GM21576 (cell line): ENCODE data around the gene HTATSF1.
A peak's percentile ranks its signal among the peaks of the same experiment; 100 is the strongest.

Source experiments
- ATAC-seq: cut with Tn5 transposase; IDR thresholded peaks from one replicate; pipeline ENCODE4 v1.9.1; 2021; ENCODE audit warnings: mild to moderate bottlenecking, moderate library complexity; ENCODE audit not compliant: unreplicated experiment

Gene HTATSF1, protein sequence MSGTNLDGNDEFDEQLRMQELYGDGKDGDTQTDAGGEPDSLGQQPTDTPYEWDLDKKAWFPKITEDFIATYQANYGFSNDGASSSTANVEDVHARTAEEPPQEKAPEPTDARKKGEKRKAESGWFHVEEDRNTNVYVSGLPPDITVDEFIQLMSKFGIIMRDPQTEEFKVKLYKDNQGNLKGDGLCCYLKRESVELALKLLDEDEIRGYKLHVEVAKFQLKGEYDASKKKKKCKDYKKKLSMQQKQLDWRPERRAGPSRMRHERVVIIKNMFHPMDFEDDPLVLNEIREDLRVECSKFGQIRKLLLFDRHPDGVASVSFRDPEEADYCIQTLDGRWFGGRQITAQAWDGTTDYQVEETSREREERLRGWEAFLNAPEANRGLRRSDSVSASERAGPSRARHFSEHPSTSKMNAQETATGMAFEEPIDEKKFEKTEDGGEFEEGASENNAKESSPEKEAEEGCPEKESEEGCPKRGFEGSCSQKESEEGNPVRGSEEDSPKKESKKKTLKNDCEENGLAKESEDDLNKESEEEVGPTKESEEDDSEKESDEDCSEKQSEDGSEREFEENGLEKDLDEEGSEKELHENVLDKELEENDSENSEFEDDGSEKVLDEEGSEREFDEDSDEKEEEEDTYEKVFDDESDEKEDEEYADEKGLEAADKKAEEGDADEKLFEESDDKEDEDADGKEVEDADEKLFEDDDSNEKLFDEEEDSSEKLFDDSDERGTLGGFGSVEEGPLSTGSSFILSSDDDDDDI

GRCh38 chrX:136497556-136498052 lies at the start of gene HTATSF1:
Gene HTATSF1 (plus strand): TSS chrX:136497592. CDS start chrX:136497685, 93 bp downstream.
- peak; percentile 11 for ATAC-seq

DNA sequence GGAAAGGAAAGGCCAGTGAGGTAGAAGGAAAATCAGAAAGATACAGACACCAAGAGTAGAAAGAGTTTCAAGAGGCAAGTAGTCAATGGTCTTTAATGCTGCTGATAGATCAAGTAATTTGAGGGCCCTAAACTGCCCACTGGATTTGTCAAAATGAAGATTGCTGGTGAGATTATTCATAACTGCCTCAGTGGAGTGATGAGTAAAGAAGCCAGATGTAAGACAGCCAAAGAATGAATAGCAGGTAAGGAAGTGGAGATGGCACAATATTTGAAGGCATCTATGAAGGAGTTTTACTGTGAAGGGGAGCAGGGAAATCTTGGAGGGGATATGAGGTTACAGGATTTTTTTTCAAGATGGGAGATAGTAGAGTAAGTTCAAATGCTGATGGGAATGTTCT lies 49.4 kb upstream of the HTATSF1 start:
- no peak for ATAC-seq

GRCh38 chrX:136450050-136450830 lies 47.2 kb upstream of the HTATSF1 start:
- ATAC-seq = no peak

- no peak for ATAC-seq
Observed at GRCh38 chrX:136452614-136453013, 44.8 kb upstream of the HTATSF1 start.

- ATAC-seq = no peak
Observed at GRCh38 chrX:136453114-136453513, 44.3 kb upstream of the HTATSF1 start.

DNA sequence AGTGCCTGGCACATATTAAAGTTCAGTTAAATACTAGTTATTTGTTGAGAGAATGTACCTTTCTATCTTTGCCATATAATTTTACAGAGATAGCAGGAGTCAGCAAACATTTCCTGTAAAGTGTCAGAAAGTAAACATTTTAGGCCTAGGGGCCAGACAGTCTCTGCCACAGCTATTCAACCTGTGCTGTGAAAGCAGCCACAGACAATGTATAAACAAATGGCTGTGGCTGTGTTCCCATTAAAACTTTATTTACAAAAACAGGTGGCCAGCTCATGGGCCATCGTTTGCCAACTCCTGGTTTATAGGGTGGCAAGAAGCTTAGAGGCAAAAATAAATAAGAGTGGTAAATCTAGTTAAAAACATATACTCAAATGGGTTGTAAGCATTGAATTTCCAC lies 43.6 kb upstream of the HTATSF1 start:
- ATAC-seq = no peak

DNA sequence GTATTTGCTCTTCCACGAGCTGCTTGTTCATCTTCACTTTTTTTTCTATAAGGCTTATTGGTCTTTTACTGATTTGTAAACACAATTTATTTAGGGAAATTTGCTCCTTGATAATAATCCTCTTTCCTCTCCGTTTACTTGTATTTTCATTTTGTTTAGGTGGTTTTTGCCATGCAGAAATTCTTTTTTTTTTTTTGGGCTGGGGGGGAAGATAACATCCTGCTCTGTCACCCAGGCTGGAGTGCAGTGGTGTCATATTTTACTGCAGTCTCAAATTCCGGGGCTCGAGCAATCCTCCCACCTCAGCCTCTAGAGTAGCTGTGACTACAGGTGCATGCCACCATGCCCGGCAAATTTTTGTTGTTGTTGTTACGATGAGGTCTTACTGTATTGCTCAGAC lies 41.3 kb upstream of the HTATSF1 start:
- no peak for ATAC-seq

GRCh38 chrX:136457303-136457917 lies 40.0 kb upstream of the HTATSF1 start:
- no peak for ATAC-seq

DNA sequence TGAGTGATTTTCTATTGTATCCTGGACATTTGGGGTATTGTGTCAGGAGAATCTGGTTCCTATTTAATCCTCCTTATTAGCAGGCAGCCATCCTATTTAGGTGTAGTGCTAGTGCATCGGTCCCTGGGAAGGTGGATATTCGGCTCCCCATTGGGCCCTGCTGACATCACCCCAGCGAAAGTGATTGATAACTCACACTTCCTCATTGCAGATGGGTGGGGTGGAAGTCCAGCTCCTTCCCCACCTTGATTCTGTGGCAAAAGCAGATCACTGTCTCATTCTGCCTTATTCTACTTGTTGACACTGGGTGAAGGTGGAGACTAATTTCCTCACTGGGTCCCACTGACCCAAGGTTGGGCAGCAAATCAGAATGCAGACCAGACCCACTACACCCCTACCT lies 32.8 kb upstream of the HTATSF1 start:
- no peak for ATAC-seq

- ATAC-seq = no peak
Observed at GRCh38 chrX:136467303-136467702, 30.1 kb upstream of the HTATSF1 start.

DNA sequence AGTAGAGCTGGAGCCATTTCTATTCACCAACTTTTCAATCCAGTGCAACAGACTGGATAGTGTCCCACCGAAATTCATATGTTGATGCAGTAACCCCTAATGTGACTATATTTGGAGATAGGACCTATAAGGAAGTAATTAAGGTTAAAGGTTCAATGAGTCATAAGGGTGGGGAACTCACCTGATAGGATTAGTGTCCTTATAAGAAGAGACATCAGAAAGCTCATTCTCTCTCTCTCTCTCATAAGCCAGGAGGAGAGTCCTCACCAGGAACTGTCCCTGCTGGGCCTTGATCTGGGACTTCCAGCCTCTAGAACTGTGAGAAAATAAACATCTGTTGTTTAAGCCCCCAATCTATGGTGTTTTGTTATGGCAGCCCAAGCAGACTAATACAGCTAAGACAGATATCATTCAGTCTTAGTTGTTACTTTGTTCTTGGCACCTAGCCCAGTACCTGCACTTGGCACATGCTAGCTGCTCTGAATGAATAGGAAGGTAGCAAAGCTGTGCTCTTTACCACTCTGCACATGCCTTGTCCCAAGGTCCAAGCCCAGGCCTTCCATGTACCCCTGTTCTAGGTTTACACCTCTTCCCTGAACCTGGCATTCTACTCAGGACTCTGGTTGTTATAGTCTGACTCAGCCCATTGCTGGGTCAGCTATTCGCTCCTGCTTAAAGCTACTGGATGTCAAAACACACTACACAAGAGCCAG lies 28.8 kb upstream of the HTATSF1 start:
- no peak for ATAC-seq

- no peak for ATAC-seq
Observed at GRCh38 chrX:136473663-136474062, 23.7 kb upstream of the HTATSF1 start.

- no peak for ATAC-seq
Observed at GRCh38 chrX:136475236-136475635, 22.2 kb upstream of the HTATSF1 start.

GRCh38 chrX:136476501-136476900 lies 20.9 kb upstream of the HTATSF1 start:
- no peak for ATAC-seq

DNA sequence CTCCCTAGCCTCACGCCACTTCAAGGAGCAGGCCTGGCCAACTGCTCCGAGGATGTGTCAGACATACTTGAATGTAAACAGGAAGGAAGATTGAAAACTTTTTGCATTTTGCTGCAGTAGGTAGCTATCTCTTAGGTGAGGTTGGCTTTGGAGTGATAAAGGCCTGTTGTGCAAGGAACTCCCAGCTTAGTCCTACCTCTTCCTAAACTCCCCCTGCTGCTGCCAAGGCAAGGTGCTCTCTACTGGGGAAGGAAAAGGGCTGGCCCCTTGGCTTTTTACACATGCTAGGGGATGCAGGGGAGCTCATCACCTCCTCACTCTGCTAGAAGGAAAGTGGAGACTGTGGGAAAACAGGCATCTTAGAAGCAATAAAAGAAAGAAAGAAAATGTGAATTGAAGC lies 20.4 kb upstream of the HTATSF1 start:
- ATAC-seq = no peak

DNA sequence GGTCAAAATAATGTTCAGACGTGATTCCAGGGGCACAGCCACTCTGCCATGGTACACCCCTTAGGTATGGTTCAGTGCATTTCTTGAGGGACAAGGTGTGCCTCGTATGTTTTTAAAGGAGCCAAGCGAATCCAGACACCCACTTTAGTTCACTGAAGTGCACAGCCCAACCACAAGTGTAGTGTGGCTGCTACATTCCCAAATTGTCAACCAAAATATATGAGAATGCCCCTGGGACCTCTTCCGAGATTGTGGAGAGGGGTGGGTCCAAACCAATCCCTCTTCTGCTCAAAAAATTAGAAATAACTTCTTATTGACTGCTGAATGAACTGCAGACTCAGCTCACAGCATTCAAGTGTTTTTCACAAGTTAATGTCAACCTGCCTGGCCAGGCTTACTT lies 17.0 kb upstream of the HTATSF1 start:
- ATAC-seq = no peak

GRCh38 chrX:136487647-136488046 lies 9.7 kb upstream of the HTATSF1 start, which contains the start of gene BRS3:
Gene BRS3 (plus strand): TSS chrX:136487947. CDS start chrX:136488115, 168 bp downstream.
- ATAC-seq = no peak

DNA sequence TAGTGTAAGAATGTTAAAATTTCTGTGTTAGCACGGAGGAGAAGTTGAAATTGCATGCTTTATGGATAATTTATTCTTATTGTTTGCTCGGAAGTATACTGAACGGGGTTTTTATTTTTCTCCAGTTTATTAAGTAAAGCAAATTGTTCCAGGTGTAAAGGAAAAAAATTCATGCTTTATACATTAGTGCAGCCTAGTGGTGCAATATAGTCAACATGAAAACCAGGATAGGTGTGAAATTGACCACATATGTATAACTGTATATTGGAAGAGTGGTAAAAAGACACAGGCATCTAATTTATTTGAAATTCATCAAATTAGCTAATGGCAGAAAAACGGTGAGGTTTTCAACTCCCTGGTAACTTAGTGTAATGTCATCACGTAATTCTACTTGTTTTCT lies 8.7 kb upstream of the HTATSF1 start:
- no peak for ATAC-seq

DNA sequence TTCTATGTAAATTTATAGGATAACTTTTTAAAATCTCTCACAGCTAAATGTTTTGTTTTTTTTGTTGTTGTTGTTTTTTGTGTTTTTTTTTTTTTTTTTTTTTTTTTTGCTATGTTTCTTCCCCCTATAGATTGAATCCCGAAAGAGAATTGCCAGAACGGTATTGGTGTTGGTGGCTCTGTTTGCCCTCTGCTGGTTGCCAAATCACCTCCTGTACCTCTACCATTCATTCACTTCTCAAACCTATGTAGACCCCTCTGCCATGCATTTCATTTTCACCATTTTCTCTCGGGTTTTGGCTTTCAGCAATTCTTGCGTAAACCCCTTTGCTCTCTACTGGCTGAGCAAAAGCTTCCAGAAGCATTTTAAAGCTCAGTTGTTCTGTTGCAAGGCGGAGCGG lies 5.6 kb upstream of the HTATSF1 start:
- no peak for ATAC-seq

DNA sequence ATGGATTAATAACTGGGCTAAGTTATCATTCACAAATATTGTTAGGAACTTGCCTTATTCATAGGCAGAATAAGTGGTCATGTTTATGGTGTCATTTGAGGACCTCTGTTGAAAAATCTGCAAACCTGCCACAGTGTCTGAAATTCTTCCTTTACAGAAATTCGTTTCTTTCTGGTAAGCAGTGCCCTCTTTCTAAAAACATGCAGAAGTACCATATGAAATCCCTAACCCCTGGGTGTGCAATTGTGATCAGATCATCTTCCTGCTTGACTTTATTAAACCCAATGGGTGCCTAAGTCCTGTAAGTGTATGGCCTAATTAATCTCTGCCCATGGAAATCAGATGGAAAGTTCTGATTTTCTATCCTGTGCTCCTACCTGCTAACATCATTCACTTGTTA lies 4.4 kb upstream of the HTATSF1 start:
- no peak for ATAC-seq
